GM19467 (cell line): Measurements from ENCODE around the gene TBATA.

Experiments used
- ATAC-seq: cut with Tn5 transposase; IDR thresholded peaks from one replicate; pipeline ENCODE4 v1.9.1; 2021; ENCODE audit warnings: mild to moderate bottlenecking, moderate library complexity; ENCODE audit not compliant: unreplicated experiment

The TBATA gene

DNA sequence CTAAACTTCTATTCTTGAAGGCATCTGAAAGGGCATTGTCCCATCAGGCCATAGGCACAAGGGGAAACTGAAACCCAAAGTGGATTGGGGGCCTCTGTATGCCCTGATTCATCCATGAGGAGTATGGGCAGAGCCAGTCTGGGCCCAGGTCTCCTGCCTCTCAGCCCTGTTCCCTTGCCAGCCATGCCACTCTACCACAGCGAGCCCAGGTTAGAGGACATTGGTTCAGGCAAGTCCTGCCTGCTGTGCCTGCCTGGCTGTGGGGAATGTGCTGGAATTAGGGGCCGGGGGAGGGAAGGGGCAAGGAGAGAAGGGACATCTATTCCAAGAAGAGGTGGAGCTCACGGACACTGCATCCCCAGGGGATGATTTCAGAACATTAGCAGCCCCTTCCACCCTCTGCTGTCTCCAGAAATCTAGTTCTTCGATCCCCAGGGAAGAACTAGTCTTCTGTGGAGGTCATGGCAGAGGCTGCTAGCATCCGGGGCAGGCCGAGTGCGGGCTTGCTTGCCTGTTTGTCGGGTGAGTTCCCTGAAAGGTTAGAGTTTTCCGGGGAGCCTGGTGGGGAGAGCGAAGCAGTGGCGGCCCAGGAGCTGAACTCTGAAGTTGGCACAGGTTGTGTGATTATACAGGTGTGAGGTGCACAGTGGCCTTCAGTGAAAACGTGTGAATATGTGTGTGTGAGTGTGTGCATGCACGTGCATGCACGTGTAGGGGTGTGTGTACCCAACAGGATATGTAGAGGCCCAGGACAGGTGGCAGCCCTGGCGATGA is 37.8 kb downstream of the TBATA start:
- no peak for ATAC-seq

DNA sequence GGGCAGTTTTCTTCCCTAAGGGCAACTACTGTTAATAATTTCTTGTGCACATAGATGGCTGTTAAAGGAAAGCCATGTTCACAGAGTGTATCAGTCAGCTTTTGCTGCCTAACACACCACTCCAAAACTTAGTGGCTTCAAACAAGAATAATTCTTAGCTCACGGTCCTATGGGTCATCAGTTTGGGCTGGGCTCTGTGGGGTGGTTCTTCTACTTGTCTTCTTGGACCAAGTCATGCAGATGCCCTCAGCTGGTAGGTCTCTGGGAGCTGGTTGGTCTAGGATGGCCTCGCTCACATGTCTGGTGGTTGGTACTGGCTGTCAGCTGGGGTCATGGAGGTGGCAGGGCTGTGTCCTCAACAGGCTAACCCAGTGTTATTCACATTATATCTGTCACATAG is 39.6 kb downstream of the TBATA start:
- no peak for ATAC-seq

DNA sequence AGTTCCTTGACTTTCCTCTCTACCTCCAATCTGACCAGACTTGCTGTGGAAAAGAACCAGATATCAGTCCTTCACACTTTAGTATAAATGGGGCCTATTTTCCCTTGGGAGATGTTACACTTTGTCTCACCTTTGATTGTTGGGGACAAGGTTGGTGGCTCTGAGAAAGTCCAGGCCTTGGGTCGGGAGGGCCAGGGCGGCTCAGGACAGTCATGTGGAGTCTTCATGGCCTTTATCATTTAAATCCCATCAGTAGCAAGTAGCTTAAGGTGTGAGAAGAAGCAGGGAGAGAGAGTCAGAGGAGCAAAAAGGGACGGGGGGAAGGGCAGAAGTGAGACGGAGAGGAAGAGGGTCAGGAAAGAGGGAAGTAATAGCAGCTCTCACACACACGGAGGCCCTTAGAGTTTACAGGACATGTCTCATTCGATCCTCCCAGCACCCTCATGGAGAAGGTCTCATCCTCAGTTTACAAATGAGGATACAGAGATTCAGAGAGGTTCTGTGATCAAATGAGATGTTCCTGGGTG is 40.5 kb downstream of the TBATA start:
- no peak for ATAC-seq

DNA sequence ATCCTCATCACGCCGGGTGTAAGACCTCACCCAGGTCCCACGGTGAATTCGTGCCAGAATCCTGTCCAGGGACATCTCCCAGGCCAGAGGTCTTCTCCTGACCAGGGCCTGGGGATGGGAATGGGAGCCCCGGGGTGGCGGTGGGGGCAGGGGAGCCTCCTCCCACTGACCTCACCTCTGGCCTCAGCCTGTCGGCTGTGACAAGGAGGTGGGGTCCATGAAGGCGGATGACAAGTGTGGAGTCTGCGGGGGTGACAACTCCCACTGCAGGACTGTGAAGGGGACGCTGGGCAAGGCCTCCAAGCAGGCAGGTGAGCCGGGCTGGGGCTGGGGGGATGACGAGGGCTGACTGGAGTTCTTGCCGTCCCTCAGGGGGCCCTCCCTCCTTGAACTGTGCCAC is 41.3 kb downstream of the TBATA start:
- no peak for ATAC-seq

DNA sequence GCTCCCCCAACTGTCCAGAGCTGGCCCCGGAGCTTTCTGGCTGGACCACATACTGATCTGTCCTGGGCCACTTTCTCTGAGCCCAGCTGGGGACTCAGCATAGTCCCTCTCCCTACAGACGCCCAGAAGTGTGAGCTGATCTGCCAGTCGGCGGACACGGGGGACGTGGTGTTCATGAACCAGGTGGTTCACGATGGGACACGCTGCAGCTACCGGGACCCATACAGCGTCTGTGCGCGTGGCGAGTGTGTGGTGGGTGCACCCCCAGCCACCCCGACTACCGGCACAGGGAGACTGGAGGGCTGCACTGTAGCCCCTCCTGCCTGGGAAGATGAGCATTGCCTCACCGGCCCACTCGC is 41.8 kb downstream of the TBATA start:
- no peak for ATAC-seq

DNA sequence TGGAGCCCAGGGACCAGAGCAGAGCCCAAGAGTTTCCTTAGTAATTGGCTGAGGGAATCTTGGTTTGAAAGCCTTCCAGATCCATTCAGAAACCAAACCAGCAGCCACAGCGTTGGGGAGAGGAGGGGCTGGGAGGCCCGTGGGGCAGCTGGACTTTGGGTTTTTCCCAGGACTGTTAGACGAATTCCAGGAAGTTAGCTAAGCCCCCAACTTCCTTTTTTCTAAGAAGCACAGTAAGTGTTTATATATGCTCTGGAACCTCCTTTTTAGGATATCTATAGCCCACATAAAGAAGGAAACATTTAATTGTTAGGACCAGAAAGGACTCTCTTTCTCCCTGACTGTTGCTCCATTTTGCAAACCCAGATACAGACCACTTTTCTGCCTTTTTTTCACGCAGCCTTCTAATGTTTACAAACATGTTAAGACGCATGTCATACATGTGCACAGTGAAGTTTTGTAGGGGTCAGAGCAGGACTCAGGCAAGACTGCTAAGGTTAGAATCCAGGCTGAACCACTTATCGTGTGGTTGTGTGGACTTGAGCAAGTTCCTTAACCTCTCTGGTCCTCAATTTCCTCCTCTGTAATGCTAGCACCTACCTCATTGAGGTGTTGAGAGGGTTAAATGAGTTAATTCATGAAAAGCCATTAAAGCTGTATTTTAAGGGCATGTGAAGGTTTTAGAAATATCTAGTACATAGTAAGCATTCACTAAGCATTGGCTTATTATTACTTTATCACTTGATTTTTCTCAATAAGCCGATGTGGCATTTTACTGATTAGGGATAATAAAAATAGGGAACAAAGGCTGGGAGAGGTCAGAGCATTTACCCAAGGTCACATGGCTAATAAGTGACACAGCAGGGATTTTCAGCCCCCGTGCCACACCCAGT is 42.4 kb downstream of the TBATA start:
- no peak for ATAC-seq

DNA sequence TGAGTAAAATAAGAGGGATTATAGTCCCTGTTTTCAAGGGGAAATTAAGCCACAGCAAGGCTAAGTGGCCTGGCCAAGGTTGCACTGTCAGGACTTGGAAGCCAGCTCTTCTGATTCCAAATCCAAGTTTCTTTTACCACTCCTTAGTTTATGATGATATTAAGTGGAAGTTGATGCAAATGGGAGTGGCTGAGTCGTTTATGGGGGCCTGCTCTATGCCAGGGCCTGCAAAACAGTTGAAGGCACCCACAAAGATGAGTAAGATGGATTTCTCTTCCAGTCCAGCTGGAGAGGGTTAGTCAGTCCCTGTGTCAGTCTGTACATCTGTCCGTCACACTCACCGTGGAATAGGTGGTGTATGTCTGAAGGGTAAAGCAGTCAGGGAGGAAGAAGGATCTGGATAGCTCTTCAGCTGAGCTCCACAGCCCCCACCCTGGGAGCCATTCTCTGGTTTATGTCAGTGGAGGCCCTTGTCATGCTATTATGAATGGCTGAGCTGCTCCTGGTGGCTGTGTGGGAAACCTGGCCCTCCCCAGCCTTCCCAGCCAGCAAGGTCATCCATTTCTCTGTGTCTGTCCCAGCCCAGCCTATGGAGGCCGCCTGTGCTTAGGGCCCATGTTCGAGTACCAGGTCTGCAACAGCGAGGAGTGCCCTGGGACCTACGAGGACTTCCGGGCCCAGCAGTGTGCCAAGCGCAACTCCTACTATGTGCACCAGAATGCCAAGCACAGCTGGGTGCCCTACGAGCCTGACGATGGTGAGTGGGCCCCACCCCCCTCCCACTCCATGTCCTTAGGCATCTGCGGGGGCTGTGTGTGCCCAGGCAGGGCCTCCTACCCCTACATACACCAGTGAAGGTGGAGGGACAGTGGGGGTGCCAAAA is 44.5 kb downstream of the TBATA start:
- ATAC-seq, result no peak

DNA sequence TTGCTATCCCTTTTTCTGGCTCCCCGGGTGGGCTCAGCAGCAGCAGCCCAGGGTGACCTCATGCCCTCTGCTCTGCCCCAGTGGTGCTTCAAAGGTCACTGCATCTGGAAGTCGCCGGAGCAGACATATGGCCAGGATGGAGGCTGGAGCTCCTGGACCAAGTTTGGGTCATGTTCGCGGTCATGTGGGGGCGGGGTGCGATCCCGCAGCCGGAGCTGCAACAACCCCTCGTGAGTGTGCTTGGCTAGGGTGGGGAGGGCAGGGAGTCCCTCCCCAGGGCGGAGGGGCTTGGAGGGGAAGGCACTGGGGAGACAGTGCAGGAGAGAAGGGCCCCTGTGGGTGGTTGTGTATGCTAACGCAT is 46.4 kb downstream of the TBATA start:
- no peak for ATAC-seq

DNA sequence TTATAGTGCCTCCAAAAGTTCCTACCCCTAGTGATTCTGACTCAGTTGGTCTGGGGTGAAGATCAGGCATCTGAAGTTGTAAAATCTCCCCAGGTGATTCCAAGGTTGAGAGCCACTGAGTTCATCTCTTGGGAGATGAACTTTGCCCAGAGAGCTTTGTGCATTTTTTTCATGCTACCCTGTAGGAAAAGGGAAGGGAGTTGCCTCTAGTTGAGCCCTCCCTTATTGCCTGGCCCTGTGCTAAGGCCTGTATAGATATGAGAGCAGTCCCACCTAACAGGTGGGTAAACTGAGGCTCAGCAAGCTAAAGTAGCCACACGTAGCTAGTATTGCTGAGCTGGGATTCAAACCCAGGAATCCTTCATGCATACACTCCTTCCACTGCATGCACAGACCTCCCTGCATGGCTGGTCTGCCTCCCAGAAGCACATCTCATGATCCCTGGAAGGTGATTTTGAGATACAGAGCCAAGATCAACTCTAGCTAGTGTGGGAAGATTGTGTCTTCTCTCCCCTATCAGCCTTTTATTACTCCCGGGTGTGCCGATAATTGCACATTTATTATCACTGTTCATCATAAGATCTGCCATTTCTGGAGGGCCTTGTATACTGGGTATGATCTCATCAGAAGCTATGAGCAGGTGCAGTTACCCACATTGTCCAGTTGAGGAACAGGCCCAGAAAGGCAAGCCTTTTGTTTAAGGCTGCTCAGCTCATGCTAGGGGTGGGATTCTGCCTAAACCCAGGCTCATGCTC is 47.0 kb downstream of the TBATA start:
- no peak for ATAC-seq

DNA sequence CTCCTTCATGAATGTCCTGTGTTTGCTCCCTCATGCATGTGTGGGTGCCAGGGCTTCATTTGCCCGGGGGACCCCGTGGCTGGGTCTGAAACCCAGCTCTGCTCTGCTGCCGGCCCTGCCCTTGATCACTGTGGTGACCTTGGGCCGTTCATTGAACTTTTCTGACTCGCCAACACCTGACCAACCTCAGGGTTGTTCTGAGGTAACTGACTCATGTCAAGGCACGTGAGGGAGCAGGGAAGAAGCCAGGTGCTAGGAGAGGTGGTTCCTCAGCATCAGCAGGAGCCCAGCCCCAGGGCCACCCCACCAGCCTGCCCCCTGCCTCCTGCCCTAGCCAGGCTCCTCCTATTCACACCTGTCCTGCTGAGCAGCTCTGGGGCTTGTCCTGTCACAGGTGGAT is 47.9 kb downstream of the TBATA start:
- ATAC-seq, result no peak

DNA sequence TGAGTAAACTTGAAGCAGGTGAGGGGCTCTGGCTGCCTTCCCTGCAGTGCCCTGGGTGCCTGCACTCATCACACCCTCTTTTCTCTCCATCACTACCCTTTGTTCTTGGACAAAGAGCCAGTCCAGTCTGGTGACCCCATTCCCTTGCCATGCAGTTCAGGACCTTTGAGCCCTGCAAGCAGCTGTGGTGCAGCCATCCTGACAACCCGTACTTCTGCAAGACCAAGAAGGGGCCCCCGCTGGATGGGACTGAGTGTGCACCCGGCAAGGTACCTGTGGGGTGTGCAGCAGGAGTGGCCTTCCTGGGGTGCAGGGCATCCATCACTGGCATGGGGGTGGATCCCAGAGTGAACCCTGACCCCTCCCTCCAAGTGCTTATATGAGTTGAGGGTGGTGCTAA is 48.7 kb downstream of the TBATA start:
- no peak for ATAC-seq

DNA sequence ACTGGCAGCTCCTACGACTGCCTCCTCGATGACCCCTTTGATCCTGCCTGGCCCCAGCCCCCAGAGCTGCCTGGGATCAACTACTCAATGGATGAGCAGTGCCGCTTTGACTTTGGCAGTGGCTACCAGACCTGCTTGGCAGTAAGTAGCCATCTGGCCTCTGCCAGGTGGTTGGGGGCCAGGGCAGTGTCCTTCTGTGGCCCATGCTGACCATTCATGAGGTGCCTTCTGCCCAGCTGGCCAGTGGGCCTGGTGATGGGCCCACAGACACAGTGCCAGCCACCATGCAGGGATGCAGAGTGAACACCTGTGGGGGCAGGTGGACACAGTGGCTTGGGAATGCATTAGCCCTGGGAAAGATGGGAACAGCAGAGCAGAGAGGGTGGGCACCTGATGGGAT is 50.0 kb downstream of the TBATA start:
- no peak for ATAC-seq

DNA sequence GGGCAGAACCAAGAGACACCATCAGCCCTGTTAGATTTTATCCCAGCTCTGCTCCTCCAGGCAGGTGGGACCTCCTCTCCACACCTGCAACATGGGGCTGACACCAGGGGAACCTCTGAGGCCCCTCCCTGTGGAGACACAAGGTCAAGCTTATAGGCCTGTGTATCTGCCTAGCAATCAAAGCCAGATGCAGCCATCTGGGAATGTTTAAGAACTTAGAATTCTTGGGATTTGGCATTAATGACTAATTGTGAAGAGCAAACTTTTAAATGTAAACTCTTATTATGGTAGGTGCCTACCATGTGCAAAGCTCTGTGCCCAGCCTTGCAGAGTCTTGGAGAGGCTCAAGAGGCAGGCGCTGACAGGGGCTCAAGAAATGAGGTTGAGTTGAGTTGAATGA is 52.1 kb downstream of the TBATA start:
- ATAC-seq, result no peak

DNA sequence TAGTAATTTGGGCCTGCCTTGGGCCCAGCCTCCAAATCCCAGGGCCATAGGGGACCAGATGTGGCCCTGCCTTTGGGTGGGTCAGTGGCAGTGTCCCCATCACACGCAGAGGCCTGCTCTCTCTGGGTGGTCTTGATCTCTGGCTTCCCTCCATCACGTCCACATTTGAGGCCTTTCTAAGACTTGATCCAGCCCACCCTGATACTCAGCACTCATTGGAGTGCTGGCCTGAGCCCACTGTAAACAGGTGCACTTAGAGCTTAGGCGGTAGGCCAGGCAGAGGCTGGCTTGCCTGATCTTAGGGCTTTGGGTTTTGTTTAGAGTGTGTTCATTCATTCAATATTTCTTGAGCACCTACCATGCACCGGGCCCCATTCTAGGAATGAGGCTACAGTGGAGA is 52.6 kb downstream of the TBATA start:
- ATAC-seq, result no peak

DNA sequence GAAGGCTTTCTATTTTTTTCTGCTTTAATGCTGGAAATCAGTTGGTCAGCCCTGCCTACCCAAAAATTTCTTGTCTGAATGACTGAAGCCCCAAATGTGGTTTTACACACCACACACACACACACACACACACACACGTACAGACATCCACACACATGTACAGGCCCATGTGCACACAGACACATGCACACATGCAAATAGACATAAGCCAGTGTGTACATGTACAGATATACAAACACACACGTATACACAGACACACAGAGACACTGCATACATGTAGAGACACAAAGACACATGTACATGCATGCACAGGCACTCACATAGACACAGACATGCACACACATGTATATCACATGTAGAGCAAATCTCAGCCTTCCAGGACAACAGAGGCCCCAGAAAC is 54.2 kb downstream of the TBATA start:
- no peak for ATAC-seq

DNA sequence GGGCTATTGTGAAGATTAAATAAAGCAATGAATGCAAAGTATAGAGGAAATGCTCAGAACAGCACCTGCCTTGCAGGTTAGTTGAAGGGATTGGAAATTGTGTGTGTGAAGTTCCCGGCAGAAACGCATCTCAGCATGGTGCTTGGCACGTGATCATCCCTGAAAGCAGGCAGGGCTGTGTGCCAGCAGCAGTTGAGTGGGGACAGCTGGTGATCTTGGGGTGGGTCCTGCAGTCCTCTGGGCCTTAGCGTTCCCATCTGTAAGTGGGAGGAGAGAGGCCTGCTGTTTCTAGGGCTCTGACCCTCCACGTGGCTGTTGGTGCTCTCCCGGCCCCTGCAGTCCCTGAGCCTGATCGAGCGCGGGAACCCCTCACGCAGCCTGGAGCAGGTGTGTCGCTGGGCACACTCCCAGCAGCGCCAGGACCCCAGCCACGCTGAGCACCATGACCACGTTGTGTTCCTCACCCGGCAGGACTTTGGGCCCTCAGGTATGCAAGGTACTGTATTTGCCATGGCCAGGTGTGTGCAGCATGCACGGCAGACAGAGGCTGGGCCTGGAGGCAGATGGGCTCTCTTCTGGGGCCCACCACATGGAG is 55.3 kb downstream of the TBATA start:
- no peak for ATAC-seq

DNA sequence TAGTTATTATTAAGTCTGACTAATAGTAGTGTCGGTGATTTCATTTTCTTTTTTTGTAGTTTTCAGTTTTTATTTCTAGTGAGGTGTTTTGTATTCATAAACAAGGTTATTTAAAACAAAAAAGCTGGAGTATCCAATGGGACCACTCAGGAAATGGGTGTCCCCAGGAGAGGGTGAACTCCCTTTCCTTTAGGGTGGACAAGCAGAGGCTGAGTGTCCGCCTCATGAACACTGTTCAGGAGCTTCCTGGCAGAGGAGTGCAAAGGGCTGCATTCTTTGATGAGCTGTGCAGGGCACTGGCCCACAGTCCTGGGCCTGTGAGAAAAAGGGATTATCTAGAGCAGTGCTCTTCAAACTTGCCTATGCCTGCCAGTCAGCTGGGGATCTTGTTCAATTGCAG is 56.8 kb downstream of the TBATA start:
- no peak for ATAC-seq

DNA sequence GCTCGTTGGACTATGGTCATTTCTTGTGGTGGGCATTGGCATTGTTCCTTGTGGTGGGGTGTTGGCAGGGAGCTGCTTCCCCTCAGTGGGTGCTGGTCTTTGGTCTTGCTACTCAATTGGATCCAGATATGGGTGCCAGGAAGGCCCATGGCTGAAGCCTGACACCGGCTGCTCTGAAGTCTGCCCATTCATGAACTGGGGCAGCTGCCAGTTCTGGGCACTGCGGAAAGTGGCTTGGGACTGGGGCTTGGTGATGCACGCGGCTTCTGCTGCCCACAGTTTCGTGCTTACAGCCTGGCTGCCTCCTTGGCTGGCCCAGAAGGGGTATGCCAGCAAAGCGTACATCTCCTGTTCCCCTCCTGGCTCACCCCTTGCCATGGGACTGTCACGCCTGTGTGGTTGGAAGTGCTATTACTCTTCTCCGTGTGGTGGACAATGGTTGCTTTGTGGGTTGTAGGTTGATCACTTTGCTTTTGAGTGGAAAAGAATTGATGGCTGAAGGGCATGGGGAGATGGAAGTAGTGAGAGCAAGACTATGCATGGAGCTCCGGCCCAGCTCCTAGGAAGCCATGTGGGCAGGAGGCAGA is 58.2 kb downstream of the TBATA start:
- no peak for ATAC-seq

DNA sequence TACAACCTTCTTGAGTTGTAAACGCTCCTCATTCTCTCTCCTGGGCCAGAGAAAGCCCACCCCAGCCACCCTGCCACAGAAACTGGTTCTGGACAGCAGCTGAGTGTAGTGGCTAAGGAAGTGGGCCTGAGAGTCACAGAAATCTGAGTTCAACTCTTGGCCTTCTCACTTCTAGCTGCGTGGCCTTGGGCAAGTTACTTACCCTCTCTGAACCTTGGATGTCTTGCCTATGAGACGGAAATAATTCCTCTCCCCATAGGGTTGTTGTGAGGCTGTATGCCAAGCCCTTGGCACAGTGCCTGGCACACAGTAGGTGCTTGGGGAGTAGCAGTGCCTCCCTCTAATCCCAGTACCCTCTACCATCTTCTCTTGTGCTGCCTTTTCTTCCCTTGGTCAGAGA is 61.4 kb downstream of the TBATA start:
- no peak for ATAC-seq
